ENCODE results near the gene ADGRV1. TPM values are rescaled to one million over a fixed set of nuclear protein-coding genes. Genes with fewer than 3 reads are reported as not detected.

The ADGRV1 gene
- total and polyA plus RNA-seq, 2 donors (not counting 3 experiments of a cell fraction or from before 2014, with no cell fraction given): 0.11 to 0.55 TPM

DNA sequence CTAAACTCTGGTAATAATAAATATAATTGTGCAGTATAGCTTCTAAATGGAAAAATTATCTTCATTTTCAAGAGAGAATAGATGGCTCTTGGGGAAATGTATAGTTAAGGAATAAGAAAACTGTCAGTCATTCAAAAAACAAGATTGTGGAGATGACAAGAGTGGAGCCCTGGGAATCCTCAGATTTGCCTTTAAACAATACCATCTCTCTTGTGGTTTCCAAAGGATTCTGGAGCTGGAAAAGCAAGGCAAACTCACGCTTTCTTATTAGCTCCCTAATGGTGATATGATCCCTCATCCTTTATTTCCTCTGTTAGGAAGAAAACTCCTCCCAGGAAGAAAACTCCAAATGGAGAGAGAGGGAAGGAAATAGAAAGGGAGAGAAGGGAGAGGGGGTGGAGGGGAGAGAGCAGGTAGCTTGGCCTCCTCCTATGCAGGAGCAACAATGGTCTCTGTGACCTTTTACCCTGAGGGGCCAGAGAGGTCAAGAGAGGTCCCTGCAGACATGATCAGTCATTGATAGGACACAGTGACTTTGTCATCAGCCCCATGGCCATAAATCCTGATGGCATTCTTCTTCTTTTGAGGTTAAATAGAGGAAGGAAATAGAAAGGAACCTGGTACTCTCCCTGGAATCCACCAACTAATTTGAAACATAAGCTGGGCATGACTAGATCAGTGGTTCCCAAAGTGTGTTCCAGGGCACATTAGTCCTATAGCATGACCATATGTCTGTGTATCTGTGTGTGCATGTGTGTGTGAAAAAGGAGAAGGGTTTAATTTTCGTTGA is 512.4 kb downstream of the ADGRV1 start:
- intact Hi-C loops (cut with micrococcal nuclease): no loop called here
- H2AFZ ChIP-seq (ENCODE audit: low read depth, low read length): no peak overlapping the region
- no peaks in the 10 kb centered on the region for H3K9me3 ChIP-seq (replicated peaks; ENCODE audit: control insufficient read depth, insufficient read depth, low read length)
- dilution Hi-C loops (cut with MboI; ENCODE audit: extremely low pct_ligation_motif_present, low sequenced_read_pairs): no loop called here
- no peaks in the 10 kb centered on the region for H3K4me1 ChIP-seq (ENCODE audit: control insufficient read depth, extremely low read depth, insufficient read depth, low read length)
- H3K27me3 ChIP-seq (ENCODE audit: control insufficient read depth in 2 of 2, insufficient read depth in 2 of 2, low read length in 2 of 2): peaks cover 0 to 1% of the 10 kb centered on the region in 2 experiments
- ChIA-PET POLR2A (no interaction called here), CTCF (interaction anchor here (0.6 kb wide), 1 partner anchor 139 kb away, joined by 3 read pairs; no protein-coding TSS in a partner anchor)
- no peaks in the 10 kb centered on the region for H4K20me1 ChIP-seq (replicated peaks; ENCODE audit: control insufficient read depth, extremely low read depth, insufficient read depth, low read length)
- no peak overlapping the region for H3K4me3 ChIP-seq (replicated peaks in 1 of 3; ENCODE audit: insufficient read depth in 1 of 3, low read depth in 1 of 3, low read length in 3 of 3)
- BruUV-seq (replicated peaks): no TSS peak
- H3K79me2 ChIP-seq (ENCODE audit: control insufficient read depth, insufficient read depth, low read length): no peaks in the 10 kb centered on the region
- DNase-seq (ENCODE audit: low read depth, low spot score): no peak
- H3K9me1 ChIP-seq (replicated peaks; ENCODE audit: control insufficient read depth, extremely low read depth, insufficient read depth, low read length): no peaks in the 10 kb centered on the region
- H3K36me3 ChIP-seq (ENCODE audit: control insufficient read depth in 2 of 2, extremely low read depth in 1 of 2, insufficient read depth in 2 of 2, low read length in 2 of 2): no peaks in the 10 kb centered on the region
- no peak for TF ChIP-seq MYC (IDR thresholded peaks at IDR 0.05; ENCODE audit: low read depth, low read length)
- TF ChIP-seq, protein P1, sequence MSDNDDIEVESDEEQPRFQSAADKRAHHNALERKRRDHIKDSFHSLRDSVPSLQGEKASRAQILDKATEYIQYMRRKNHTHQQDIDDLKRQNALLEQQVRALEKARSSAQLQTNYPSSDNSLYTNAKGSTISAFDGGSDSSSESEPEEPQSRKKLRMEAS (IDR thresholded peaks at IDR 0.05; ENCODE audit: insufficient read depth, insufficient read length): no peak
- no peak for TF ChIP-seq EZH2 (IDR thresholded peaks at IDR 0.05; ENCODE audit: borderline replicate concordance, low read depth, low read length, severe bottlenecking)
- TF ChIP-seq GATA2 (IDR thresholded peaks at IDR 0.05; ENCODE audit: insufficient read depth, insufficient read length, low read depth, low read length): no peak
- TF ChIP-seq, protein P2, sequence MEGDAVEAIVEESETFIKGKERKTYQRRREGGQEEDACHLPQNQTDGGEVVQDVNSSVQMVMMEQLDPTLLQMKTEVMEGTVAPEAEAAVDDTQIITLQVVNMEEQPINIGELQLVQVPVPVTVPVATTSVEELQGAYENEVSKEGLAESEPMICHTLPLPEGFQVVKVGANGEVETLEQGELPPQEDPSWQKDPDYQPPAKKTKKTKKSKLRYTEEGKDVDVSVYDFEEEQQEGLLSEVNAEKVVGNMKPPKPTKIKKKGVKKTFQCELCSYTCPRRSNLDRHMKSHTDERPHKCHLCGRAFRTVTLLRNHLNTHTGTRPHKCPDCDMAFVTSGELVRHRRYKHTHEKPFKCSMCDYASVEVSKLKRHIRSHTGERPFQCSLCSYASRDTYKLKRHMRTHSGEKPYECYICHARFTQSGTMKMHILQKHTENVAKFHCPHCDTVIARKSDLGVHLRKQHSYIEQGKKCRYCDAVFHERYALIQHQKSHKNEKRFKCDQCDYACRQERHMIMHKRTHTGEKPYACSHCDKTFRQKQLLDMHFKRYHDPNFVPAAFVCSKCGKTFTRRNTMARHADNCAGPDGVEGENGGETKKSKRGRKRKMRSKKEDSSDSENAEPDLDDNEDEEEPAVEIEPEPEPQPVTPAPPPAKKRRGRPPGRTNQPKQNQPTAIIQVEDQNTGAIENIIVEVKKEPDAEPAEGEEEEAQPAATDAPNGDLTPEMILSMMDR (IDR thresholded peaks at IDR 0.05; ENCODE audit: extremely low read depth in 1 of 2, insufficient read depth in 1 of 2, low read depth in 1 of 2, low read length in 2 of 2): no peak
- TF ChIP-seq POLR2A (IDR thresholded peaks at IDR 0.05; ENCODE audit: low read depth, low read length): no peak
- TF ChIP-seq JUN (IDR thresholded peaks at IDR 0.05; ENCODE audit: borderline replicate concordance, insufficient read depth, insufficient read length, low read depth): no peak
- TF ChIP-seq POLR2AphosphoS5 (IDR thresholded peaks at IDR 0.05; ENCODE audit: insufficient read depth, low read depth, low read length): no peak
- no peak for TF ChIP-seq FOS (IDR thresholded peaks at IDR 0.05; ENCODE audit: borderline replicate concordance, insufficient read depth, low read length)
- no peak overlapping the region for H3K9ac ChIP-seq (replicated peaks; ENCODE audit: extremely low read depth, insufficient read depth, low read length)
- H3K4me2 ChIP-seq (ENCODE audit: insufficient read depth, low read length): no peak overlapping the region
- FAIRE-seq: no peak
- H3K27ac ChIP-seq (ENCODE audit: insufficient read depth, low read depth, low read length): no peak overlapping the region
